HG02981 (cell line): ENCODE results near the gene CFP.

Experiments used
- ATAC-seq: cut with Tn5 transposase; IDR thresholded peaks from one replicate; pipeline ENCODE4 v1.9.1; 2021; ENCODE audit warnings: mild to moderate bottlenecking, moderate library complexity; ENCODE audit not compliant: unreplicated experiment

The CFP gene

DNA sequence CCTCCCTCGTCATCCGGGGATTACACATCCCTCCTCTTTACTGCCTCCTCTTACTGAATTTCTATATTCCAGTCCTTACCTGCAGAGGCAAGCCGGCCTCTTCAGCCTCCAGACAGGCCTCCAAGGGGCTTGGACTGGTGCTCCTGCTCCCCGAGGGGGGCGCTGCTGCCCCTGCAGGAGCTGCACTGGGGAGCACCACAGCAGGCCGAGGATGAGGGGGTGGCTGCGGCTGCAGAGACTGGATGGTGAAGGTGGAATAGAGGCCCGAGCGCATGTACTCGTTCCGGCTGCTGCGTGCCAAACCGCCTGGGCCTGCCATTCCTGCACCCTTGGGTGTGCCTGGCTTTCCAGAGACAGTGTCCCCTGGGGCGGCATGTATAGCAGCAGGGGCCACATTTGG lies 9.1 kb upstream of the CFP start:
- no peak for ATAC-seq

DNA sequence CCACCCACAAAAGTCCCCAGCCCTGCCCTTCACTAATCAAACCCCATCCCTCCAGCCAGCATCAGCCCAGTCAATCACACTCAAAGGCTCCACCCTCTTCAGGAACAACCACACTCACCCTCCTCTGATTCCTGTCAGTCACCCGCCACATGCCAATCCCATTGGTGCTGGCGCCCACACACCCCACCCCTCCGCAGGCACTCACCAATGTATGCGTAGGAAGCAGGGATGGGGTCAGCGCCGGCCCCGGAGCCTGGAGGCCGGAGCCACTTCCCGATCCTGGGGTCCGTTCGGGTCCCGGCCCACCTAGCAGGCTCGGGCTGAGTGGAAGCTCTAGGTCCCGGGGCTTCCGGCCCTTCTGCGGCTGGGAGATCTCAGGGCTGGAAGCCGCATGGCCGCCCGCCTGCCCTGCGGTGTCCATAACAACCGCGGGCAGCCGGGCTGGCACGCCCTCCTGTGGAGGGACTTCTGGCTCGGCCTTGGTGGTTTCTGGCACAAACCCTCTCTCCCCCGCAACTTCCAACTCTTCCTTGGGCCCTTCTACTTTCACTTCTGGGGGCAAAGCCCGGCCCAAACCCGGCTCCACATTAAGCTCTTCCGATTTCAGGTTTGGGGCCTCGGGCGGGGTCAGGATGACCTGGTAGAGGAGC lies 7.9 kb upstream of the CFP start:
- peak; percentile 62 for ATAC-seq

DNA sequence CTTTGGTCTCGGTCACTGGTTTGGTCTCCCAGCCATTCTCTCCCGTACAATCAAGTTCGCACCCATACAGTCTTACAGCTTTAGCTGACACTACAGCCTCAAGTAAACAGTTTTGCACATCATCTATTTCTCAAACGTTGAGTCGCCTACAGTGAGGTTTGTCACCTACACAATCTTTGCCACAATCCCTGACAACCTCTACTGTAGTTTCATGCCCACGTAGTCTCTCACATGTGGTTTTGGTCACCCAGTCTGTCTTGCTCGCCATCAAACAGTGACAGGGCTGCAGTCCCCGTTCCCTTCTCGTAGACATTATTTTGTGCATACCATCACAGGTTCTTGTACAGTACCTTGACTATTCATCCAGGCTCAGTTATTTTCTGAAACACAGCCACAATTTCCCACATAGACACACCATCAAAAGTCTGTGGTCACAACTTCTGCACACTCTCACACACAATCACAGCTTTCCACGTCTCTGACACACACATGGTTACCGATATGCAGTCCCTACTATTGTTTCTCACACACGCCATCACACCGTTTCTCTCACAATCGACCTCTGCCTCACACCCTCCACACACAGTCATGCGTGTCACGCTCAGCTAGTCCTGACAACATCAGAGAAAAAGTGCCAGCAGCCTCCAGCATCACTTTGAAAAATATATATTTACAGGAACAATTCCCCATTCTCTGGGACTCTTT lies 5.3 kb upstream of the CFP start:
- ATAC-seq = no peak

DNA sequence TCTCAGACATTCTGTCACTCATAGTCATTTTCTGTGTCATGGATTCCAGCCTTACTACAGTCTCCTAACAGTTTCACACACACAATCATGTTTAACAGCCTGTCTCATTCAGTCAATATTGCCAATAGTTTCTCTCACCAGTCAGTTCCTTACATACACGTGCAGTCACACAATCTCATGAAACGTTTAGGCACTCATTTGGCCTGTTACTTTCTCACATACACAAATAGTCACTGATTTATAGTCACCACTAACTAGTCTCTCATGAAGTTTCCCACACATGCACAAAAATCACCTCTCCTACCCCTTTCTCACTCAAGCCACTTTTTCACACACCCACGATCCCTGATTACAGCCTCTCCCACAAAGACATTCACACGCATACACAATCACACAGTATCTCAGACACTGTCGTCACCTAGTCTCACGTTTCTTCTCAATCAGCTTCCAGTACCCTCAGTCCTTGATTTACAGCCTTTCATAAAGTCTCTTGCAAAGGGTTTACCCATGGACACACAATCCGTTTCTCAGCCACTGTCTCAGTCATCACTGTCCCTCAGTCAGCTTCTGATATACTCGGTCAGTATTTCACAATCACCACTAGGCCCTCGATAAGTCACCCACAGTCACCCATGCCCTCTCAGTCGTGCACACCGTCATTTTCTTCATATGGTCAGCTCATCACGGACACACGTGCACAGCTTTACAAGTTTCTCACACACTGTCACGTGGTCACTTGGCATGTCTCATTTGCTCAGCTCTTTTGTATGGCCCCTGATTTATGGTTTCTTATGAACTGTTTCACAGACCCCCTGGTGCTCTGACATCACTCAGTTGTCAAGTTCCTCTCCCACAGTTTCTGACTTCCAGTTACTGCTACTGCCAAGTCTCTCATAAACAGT lies 4.2 kb upstream of the CFP start:
- no peak for ATAC-seq

DNA sequence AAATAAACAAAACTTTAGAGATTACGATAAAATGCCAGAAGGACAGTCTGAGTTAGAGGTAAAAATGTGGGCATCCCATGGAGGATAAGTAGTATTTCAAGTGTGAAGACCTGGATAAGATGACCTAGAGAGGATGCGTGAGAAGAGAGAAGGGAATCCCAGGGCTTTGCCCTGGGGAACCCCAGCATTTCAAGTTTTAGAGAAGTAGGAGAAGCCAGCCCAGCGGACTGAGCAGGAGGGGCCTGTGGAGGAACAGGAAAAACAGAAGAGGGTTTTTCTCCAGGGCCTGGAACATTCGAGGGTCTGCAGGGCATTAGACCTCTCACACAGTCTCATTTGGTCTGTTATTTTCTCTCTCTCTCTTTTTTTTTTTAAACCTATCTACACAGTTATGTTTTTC lies 2.9 kb upstream of the CFP start:
- ATAC-seq = no peak

DNA sequence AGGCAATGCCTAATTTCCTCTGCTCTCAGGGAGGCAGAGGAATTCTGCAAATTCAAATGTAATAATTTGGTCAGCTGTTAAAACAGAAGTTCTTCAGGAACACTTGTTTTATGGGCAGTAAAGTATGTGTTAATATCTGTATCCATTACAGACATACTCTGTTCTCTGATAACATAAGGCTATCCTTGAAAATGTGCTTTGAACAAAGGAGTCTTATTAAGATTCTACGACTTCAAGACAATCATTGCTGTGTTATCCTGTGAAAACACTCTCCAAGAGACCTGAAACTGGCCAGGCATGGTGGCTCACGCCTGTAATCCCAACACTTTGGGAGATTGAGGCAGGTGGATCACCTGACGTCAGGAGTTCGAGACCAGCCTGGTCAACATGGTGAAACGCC lies 1.9 kb upstream of the CFP start:
- ATAC-seq = no peak

DNA sequence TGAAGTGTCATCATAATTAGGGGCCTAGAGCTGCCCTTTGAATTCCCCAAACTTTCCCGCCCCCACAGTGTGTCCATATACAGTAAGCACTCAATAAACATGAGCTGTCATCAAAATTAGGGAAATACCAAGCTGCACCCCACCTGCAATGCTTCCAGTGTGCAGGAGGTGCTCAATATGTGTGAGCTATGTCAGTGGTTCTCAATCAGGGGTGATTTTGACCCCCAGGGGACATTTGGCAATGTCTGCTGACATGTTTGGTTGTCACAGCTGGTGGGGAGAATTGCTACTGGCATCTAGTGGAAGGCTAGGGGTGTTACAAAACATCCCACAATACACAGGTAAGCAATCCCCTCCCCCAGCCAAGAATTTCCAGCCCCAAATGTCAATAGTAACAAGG lies 748 bp downstream of the CFP start:
- no peak for ATAC-seq

DNA sequence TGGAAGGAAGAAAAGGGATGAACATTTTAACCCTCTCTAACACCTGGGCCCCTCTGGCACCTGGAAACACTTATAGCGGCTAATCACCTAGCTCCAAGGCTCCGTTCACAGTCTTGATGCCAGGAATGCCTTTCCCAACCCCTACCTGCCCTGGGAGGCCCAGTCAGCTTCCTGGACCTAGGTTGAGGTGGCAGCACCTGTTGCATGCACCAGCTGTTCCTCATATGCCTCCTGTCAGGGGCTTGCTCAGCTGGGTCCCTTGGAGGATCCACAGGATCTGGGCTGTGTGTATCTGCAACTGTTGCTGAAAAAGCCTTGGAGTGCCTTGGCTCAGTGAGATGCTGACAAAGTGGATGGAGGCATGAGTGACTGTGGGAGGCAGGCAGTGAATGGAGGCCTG lies 4.4 kb downstream of the CFP start:
- no peak for ATAC-seq

DNA sequence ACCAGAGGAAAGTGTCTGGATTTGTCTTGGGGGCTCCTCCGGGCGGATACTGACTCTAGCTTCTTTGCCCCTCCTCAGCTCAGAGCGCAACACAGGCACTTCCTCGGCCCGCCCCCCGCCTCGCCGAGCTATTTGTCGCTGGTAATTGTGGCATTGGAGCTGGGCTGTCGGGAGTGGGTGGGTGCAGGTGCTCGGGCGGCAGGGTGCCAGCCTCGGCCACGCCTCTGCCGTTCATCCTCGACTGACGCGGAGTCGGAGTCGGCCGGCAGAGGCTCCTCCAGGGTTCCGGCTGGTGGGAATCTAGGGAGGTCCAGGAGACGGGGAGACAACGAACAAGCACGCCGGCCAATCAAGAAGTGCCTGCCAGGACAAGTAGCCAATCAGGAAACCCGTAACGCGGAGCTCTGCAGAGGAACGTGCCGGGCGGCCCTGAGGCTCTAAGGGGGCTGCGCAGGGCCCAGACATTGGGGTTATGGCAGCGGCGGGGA lies 6.1 kb downstream of the CFP start:
- ATAC-seq = no peak

DNA sequence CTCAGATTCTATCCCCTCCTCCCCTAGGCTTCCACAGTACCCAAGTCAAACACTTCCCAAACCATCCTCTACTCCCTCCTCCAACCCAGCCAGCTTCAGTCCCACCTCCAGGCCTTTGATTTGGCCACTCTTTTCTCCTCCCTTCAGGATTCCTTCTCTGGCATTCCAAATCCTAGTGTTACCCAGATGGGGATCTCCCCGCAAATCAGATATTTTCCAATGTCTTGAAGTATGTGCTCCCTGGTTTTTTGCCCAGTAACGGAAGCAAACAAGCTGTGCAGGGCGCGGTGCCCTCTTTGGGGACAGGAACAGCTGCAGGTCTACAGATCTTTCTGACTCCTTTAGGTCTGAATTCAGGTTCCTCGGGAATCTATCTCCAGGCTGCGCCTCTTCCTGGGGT lies 7.9 kb downstream of the CFP start:
- ATAC-seq = no peak

DNA sequence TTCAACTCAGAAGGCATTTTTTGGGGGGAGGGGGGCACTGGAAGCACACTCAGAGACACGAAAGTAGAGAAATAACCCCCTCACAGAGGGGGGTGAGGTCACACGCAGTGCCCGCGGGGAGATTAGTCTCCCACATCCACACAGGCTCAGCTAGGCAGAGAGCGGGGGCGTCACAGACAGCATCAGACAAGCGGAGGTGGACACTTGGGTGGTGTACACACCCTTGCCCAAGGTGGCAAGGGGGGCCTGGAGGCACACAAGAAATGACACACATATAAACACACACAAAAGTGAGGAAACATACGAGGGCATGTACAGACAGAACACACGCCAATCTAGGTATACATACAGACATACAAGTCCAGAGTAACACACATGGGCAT lies 9.4 kb downstream of the CFP start:
- ATAC-seq = no peak

DNA sequence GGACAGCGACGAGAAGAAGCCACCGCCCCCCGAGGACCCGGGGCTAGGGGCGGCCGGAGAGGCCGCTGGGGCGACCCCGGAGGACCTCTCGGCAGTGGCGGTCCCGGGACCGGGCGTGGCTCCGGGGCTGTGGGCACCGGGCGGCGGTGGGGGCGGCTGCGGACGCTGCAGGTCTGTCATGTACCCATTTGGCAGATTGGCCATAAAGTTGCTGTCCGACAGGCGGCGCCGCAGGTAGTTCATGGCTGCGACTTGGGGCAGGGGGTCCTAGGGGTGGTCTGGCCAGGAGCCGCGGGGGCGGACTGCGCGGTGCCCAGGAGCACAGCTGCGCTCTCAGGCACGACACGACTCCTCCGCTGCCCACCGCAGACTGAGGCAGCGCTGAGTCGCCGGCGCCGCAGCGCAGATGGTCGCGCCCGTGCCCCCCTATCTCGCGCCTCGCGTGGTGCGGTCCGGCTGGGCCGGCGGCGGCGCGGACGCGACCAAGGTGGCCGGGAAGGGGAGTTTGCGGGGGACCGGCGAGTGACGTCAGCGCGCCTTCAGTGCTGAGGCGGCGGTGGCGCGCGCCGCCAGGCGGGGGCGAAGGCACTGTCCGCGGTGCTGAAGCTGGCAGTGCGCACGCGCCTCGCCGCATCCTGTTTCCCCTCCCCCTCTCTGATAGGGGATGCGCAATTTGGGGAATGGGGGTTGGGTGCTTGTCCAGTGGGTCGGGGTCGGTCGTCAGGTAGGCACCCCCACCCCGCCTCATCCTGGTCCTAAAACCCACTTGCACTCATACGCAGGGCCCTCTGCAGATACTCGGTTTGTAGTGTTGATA lies 10.0 kb downstream of the CFP start, which contains the start of gene SYN1:
TSS of gene SYN1 (minus strand) at position 372 of the 817 bp plus-strand sequence. CDS start at position 243, 129 bp downstream.
- ATAC-seq = peak; percentile 59

DNA sequence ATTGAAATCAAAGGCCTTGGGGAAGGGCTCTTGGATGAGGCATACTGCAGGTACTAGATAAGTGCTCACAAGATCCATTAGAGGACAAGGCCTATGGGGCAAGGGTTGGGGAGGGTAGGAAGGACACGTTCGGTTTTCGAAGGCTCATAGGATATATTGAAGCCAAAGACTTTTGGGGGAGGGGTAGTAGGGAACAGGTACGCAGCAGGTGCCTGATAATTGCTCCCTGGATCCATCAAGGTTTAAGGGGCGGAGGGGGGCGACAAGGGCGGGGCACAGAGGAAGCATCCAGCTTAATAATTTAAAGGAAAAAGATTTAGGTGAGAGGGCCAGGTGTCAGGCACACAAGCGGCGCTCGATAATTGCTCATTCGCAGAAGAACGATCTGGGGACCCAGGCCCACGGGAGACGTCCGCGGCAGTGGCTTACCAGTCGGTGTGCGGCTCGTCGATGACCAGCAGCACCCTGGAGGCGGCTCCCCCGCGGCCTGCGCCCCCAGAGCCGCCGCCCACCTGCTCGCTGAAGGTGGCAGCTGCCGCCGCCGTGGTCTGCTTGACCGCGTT lies 10.7 kb downstream of the CFP start:
- no peak for ATAC-seq

DNA sequence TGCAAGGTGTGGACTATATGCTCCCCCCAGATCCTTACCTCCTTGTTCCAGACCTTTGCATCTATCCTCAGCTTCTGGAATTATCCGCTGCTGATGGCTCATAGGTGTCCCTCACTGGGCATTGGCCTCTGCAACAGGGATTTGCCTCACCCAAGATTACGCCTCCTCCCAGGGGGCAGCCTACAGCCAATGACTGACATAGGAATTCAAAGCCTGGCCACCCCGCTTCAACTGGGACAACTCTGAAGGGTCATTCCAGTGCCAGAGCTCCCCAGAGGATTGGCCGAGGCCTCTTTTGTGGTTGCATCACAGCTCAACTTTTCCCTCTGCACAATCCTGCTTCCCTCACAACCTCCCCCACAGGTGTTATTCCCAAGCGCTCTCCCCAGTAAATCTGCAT lies 15.1 kb downstream of the CFP start:
- no peak for ATAC-seq

DNA sequence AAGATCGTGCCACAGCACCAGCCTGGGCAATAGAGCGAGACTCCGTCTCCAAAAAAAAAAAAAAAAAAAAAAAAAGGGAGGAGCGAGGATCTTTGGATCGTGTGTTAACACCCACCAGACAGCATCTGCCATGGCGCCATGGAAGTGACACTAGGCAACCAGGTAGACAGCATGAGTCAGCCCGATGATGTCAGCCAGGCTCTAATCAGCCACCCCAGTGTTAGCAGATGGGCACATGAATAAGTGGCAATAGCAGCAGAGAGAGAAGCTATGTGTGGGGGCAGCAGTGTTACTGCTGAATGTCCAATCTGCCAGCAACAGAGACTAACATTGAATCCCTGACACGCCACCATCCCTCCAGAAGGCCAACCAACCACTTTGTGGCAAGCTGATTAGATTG lies 16.6 kb downstream of the CFP start:
- ATAC-seq = no peak

DNA sequence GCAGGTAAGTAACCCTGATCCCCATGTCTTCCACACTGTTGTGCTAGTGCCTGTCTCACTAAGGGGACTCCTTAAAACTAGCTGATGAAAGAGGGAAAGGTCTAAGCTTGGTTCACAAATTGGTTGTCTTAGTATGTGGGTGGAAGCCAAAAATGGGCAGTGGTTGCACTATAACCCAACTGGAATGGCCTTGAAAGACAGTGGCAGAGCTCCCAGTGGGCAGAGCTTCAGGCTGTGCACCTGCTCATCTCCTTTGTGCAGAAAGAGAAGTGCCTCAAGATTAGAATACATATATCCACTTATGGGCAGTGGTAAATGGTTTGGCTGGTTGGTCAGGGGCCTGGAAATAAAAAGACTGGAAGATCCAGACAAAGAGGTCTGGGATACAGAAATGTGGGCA lies 17.3 kb downstream of the CFP start:
- no peak for ATAC-seq

DNA sequence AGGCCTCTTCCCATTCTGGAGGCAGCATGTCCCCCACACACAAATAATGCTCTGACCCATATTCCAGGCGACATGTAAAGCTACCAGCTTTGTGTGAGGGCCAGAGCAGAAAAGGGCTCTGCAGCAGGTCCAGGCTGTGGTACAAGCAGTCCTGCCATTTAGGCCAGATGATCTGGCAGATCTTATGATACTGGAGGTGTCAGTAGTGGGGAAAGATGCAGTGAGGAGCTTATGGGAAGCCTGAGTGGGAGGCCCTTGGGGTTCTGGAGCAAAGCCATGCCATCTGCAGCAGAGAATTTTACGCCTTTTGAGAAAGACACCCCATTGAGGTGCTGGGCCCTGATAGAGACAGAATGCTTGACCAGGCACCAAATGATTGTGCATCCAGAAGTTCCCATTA lies 17.8 kb downstream of the CFP start:
- ATAC-seq = no peak

DNA sequence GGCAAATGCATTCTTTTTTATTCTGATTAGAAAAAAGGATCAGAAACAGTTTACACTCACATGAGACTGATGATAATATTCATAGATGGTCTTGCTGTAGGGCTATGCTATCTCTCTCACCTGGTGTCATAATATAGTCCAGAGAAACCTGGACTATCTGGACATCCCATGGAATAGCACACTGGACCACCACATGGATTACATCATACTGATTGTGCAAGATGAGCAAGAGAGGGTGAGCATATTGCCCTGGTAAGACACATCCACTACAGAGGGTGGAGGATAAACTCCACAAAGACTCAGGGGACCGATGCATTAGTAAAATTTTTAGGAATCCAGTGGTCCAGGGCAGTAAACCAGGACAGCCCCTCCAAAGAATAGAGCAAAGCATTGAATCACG lies 18.2 kb downstream of the CFP start:
- ATAC-seq = no peak

DNA sequence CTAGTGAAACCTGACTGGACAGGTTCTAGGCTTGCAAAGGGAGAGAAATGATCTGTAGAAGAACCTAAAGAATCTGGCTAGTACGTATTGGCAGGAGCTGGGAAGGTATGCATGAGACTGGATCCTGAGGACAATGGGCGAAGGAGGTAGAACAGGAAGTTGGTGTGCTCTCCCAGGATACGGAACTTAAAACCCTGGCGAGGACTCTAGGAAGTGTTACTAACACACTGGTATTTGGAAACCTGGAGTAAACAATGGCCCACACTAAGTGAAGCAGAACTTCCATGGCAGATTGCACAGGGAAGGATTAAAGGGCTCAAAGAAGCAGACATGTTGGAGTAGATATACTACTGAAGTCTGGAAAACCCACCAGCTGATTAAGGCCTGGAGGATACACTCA lies 19.2 kb downstream of the CFP start:
- no peak for ATAC-seq

DNA sequence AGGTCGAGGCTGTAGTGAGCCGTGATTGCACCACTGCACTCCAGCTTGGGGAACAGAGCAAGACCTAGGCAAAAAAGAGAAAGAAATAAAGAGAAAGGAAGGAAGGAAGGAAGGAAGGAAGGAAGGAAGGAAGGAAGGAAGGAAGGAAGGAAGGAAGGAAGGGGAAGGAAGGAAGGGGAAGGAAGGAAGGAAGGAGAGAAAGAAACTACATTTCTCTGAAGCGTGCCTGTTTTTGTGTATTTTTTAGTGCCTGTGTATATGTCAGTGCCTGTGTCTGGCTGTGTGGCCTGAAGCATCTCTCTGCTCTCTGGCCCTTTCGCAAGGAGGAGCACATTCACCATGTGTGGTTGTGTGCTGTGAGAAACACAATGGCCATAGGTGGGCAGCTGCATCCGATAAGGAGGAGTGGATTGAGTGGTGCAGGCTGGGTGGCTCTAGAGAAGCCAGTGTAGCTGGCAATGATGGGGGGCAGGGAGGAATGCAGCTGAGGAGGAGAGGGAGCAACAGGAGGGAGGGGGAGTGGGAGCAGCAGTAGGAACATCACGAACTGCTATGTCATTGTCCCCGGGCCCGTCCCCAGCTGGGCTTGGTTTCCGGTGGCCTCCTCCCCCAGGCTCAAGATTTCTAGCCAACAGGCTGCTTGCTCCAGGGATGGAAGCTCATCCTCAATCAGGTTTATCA lies 21.5 kb downstream of the CFP start:
- ATAC-seq = no peak
